ENCODE measurements around the gene CNIH1.

GRCh38 chr14:54440476-54440872, 700 bp downstream of the CNIH1 start:
- no peak for TF ChIP-seq POLR2AphosphoS5 (IDR thresholded peaks at IDR 0.05)
- no peak for TF ChIP-seq POLR2A (IDR thresholded peaks at IDR 0.05; ENCODE audit: low read depth)
